ENCODE data around the gene RXYLT1.
A peak's percentile ranks its signal among the peaks of the same experiment; 100 is the strongest.

The RXYLT1 gene

DNA sequence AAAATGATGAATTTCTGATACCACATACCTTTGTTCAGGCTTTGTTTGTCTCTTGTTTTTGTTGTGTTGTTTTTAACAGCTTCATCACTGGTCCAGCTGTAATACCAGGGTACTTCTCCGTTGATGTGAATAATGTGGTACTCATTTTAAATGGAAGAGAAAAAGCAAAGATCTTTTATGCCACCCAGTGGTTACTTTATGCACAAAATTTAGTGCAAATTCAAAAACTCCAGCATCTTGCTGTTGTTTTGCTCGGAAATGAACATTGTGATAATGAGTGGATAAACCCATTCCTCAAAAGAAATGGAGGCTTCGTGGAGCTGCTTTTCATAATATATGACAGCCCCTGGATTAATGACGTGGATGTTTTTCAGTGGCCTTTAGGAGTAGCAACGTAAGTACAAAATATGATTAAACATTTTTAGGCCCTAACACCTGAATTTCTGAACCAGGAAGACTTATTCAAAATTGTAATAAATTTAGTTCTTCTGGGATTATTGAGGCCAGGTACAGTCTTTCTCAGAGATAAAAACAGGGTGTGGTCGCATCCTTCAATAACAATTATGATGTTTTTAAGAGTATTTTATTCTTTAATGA is 22.4 kb downstream of the RXYLT1 start:
- no peak for DNase-seq (ENCODE audit: low read depth, low spot score)
- TF ChIP-seq, protein P1, sequence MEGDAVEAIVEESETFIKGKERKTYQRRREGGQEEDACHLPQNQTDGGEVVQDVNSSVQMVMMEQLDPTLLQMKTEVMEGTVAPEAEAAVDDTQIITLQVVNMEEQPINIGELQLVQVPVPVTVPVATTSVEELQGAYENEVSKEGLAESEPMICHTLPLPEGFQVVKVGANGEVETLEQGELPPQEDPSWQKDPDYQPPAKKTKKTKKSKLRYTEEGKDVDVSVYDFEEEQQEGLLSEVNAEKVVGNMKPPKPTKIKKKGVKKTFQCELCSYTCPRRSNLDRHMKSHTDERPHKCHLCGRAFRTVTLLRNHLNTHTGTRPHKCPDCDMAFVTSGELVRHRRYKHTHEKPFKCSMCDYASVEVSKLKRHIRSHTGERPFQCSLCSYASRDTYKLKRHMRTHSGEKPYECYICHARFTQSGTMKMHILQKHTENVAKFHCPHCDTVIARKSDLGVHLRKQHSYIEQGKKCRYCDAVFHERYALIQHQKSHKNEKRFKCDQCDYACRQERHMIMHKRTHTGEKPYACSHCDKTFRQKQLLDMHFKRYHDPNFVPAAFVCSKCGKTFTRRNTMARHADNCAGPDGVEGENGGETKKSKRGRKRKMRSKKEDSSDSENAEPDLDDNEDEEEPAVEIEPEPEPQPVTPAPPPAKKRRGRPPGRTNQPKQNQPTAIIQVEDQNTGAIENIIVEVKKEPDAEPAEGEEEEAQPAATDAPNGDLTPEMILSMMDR (IDR thresholded peaks at IDR 0.05; ENCODE audit: insufficient read depth, low read length, missing control alignments), result peak; percentile 23
- H3K4me3 ChIP-seq (ENCODE audit: low read depth, low read length), result no peak overlapping the region
- CTCF ChIA-PET, result interaction anchor here (0.7 to 5.3 kb wide), 35 partner anchors 10 to 1006 kb away, joined by 3 to 78 read pairs (median 5); partner anchors contain the start of genes AVPR1A and DPY19L2
- POLR2A ChIA-PET, result no interaction called here

DNA sequence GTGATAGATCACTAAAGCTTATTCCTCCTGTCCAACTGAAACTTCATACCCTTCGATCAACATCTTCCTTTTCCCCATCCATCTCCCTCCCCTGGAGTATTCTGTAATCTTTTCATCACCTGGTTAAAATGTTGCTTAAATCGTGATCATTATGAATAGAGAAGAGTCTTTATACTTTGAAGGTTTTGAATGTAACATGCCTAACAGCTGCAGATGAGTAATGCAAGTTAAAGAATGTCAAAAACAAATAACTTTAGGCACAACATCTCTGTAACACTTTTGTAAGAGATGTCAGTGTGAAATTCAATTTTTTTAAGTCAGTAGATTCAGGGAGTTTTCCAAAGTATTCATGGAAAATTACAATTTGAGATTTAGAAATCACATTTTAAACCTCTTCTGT is 25.0 kb downstream of the RXYLT1 start:
- no peak for DNase-seq (ENCODE audit: low read depth, low spot score)
- POLR2A ChIA-PET, result no interaction called here
- CTCF ChIA-PET, result interaction anchor here (0.7 kb wide), 1 partner anchor 385 kb away, joined by 3 read pairs; no protein-coding TSS in a partner anchor
- no peak overlapping the region for H3K4me3 ChIP-seq (ENCODE audit: low read depth, low read length)
- TF ChIP-seq, protein P1 (IDR thresholded peaks at IDR 0.05; ENCODE audit: insufficient read depth, low read length, missing control alignments), result no peak

- TF ChIP-seq, protein P1 (IDR thresholded peaks at IDR 0.05; ENCODE audit: insufficient read depth, low read length, missing control alignments), result no peak
- POLR2A ChIA-PET, result no interaction called here
- DNase-seq (ENCODE audit: low read depth, low spot score), result no peak
- CTCF ChIA-PET, result no interaction called here
- no peak overlapping the region for H3K4me3 ChIP-seq (ENCODE audit: low read depth, low read length)
Measured at GRCh38 chr12:63805704-63806672, 26.3 kb downstream of the RXYLT1 start.

GRCh38 chr12:63808631-63809030 is 28.9 kb downstream of the RXYLT1 start:
- ChIA-PET CTCF (interaction anchor here (0.6 kb wide), 1 partner anchor 9 kb away, joined by 3 read pairs; no protein-coding TSS in a partner anchor), POLR2A (no interaction called here)
- TF ChIP-seq, protein P1 (IDR thresholded peaks at IDR 0.05; ENCODE audit: insufficient read depth, low read length, missing control alignments), result no peak
- DNase-seq (ENCODE audit: low read depth, low spot score), result no peak
- no peak overlapping the region for H3K4me3 ChIP-seq (ENCODE audit: low read depth, low read length)

DNA sequence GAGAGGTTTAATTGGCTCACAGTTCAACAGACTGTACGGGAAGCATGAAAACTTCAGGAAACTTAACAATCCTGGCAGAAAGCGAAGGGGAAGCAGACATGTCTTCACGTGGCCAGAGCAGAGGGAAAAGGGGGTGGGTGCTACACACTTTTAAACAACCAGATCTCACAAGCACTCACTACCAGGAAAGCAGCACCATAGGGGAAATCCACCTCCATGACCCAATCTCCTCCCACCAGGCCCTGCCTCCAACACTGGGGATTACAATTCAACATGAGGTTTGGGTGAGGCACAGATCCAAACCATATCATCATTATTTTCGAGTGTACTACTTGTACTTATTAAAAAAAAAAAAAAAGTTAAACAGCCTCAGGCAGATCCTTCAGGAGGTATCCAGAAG is 29.9 kb downstream of the RXYLT1 start:
- ChIA-PET CTCF (no interaction called here), POLR2A (no interaction called here)
- DNase-seq (ENCODE audit: low read depth, low spot score), result no peak
- TF ChIP-seq, protein P1 (IDR thresholded peaks at IDR 0.05; ENCODE audit: insufficient read depth, low read length, missing control alignments), result no peak
- no peak overlapping the region for H3K4me3 ChIP-seq (ENCODE audit: low read depth, low read length)

DNA sequence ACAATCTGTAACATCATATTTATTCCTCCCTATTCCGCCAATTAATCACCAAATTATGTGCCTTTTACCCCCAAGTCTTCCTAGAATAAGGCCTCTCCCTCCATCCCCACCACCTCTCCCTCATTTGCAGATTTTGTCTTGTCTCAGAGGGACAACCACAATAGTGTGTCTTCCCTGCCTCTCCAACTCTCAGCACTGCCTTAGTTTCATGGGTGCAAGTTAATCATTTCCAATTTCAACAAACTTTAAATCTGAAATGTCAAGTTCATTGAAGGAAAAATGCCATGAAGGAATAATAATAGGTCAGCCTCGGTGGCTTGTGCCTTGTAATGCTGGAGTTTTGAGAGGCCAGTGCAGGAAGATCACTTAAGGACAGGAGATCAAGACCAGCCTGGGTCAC is 31.6 kb downstream of the RXYLT1 start:
- ChIA-PET POLR2A (no interaction called here), CTCF (interaction anchor here (0.6 to 4.5 kb wide), 2 partner anchors 9 to 33 kb away, joined by 3 to 23 read pairs; no protein-coding TSS in a partner anchor)
- H3K4me3 ChIP-seq (ENCODE audit: low read depth, low read length), result no peak overlapping the region
- no peak for DNase-seq (ENCODE audit: low read depth, low spot score)
- TF ChIP-seq, protein P1 (IDR thresholded peaks at IDR 0.05; ENCODE audit: insufficient read depth, low read length, missing control alignments), result no peak
